Measurements from ENCODE around the gene ARHGEF12.

ARHGEF12 gene

DNA sequence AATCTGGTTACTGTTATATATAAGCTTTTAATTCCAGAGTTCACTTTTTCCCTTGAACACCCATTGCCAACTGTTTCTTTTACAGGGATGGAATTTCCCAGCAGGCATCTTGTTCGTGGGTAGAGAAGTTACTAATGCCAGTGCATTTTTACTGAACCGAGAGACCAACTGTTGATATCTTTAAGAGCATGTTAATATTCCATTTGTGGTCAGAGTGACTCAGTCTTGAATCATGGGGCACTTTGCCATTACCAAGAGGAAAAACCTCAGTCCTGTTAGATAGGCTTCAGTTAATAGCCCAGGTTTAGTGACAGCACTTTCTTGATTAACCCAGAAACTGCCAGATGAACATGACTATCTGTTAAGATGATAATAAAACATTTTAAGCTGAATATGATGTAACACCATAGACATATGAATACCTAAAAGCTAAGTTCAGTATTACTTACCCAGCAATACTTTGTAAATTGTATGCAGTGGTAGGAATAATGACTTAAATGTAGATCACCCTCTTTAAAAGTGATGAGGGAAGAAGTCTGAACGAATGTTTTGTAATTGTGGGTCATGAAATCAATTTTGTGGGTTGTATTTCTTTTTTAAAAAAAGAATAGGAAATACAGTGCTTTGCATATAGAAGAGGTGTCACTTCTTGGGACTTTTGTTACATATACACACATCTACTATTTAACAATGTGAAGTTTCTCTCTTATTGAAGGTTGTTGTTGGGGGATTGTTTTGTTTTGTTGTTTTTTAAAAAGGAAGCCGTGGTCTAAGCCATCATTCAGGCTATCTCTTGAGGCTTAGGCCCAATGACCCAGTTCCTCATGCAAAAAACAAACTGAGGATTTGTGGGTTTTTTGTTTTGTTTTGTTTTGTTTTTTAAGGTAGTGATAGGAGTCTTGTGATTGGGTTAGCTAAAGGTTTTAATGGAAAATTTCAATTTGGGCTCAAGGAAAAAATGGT, 96.1 kb downstream of the ARHGEF12 start:
- DNase-seq = peak; percentile 61

DNA sequence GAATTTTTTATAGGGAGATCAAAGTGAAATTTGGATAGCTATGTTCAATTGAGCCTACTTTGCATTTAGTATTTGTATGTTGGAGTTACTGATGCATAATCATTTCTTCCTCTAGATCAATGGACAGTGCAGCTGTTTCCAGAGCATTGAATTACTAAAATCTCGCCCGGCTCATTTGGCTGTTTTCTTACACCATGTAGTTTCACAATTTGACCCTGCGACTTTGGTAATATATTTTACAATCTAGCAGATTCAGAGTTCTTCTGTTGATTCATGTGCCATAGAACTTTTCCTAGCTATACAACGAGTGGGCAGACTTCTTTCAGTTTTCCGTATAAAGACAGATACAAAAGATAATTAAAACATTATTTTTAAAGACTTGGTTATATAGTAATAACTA, 105.4 kb downstream of the ARHGEF12 start:
- DNase-seq = no peak

DNA sequence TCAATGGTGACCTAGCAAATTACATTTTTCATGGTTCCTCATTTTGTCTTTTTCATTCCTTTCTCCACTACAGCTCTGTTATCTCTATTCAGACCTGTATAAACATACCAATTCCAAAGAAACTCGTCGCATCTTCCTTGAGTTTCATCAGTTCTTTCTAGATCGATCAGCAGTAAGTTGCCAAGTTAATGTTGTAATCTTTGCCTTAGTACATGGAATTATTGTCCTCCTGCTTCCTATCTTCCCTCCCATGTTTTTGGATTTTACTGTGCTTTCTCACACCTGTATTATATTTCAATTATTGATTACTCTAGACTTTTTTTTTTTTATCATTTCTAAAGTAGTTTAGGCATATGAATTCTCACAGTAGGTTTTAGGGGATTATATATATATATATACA, 105.8 kb downstream of the ARHGEF12 start:
- no peak for DNase-seq

DNA sequence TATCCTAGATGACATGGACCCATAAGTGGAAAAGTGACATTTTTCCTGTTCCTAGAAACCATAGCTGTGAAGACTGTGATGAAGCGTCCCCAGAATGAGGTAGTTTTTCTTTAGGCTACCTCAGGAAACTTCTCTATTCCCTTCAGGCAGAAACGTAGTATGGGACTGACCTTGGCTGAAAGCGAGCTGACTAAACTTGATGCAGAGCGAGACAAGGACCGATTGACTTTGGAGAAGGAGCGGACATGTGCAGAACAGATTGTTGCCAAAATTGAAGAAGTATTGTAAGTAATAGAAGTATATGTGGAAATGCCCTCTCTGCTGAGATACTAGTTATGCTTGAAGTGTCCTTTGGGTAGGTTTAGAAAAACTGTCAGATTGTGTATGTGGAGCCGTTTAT, 110.6 kb downstream of the ARHGEF12 start:
- no peak for DNase-seq

DNA sequence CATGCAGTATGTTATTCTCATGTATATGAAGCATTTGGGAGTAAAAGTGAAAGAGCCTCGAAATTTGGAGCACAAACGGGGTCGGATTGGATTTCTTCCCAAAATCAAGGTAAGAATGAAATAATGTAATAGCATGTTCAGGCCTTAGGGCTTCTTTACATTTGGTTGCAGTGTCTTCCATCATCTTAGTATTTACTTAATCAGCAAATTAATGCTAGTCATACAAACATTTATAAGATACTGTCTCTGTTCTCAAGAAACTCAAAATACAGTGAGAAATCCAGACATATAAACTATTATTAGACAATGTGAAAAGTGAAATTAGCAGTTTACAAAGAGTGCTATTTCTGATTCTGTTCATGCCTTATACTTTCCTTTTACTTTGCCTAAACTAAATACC, 112.0 kb downstream of the ARHGEF12 start:
- no peak for DNase-seq

DNA sequence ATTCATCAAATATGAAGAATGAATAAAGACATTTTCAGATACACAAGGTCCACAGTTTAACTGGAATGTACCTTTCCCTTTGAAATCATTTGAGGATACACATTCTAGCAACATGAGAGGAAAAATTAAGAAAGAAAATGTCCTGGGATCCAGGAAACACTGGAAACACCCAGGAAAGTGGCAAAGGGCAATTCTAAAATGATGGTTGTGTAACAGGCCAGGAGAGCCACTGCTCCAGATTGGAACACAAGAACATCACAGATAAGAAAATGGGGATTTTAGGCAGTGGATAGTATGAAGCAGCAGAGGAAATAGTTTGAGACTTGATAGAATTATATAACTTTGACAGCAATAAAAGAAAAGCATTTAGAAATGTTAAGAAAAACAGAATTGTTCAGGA, 119.3 kb downstream of the ARHGEF12 start:
- DNase-seq = no peak

DNA sequence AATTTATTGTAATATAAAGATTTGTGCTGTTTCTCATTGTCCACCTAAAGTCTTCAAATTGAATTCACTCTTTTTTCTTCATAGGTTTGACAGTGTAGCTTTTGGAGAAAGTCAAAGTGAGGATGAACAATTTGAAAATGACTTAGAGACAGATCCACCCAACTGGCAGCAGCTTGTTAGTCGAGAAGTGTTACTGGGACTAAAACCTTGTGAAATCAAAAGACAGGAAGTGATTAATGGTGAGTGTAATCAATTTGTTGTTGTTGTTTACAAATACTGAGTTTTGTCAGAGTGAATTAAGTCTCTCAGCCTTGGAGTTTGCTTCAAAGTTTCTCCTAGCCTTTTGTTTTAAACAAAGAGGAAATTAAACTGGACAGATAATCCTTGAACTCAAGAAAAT, 121.8 kb downstream of the ARHGEF12 start:
- no peak for DNase-seq

DNA sequence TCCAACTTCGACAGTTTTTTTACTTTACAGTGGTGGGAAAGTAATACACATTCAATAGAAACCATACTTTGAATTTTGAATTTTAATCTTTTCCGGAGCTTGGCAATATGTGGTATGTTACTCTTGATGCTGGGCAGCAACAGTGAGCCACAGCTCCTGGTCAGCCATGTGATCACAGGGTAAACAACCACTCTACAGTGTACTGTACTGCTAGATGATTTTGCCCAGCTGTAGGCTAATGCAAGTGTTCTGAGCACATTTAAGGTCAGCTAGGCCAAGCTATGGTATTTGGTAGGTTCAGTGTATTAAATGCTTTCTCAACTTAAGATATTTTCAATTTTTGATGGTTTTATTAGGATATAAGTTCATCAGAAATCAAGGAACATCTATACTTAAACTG, 126.6 kb downstream of the ARHGEF12 start:
- DNase-seq = no peak

DNA sequence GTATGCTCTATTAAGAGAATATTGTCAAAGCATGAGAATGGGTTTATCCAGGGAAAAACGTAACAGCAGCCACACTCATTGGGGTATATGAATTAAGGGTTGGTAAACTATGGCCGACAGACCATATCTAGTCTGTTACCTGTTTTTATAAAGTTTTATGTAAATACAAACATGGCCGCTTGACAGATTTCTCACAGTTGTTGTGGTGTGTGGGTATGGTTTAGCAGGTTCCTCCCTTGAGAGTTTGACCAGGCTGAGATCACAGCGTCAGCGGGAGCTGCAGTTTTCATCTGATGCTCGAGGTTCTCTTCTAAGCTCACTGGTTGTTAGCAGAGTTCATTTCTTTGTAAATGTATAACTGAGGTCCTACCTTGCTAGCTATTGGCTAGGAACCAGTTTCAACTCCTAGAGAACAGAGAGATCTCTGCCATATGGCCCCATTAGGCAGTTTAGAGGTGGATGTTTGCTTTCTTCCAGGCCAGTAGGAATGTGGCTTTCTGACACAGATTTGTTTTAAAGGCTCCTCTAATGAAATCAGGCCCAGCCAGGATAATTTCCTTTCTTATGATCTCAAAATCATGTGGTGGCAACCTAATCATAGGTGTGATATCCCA, 129.8 kb downstream of the ARHGEF12 start:
- no peak for DNase-seq

DNA sequence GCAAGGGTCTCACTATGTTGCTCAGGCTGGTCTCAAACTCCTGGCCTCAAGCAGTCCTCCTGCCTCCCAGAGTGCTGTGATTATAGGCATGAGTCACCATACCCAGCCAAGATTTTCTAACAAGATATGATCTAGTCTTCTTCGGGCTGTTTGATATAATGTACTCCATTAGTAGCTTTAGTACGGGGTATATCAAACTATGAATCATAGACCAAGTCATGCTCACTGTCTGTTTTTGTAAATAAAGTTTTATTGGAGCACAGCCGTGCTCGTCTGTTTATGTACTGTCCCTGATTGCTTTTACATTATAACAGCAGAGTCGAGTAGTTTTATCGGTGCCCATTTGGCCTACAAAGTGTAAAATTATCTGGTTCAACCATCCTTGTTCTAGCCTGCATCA, 131.4 kb downstream of the ARHGEF12 start:
- DNase-seq = no peak

DNA sequence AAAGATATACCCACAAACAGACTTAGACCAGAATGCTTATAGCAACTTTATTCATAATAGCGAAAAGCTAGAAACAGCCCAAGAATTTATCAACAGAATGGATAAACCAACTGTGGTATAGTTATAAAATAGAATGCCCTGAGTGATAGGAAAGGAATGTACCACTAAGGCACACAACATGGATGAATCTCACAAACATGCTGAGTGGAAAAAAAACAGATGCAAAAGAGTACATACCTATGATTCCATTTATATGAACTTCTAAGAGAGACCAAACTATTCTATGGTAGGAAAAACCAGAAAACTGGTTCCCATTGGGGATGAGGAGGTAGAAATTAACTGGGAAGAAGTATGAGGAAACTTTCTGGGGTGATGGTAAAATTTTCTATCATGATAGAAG, 134.9 kb downstream of the ARHGEF12 start:
- no peak for DNase-seq

DNA sequence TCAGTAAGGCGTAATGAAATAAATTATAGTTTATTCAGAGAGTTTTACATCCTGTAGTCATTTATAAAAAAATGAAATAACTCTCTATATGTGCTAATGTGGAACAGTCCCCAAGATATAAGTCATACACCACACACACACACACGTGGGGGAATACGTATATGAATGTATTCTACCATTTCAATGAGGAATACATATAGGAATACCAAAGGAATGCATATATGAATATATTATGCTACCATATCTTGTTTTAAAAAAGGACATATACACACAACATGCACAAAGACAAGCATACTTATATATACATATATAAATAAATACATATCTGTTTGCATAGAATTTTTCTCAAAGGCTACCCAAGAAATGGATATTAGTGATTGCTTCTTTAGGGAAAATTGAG, 135.8 kb downstream of the ARHGEF12 start:
- no peak for DNase-seq

DNA sequence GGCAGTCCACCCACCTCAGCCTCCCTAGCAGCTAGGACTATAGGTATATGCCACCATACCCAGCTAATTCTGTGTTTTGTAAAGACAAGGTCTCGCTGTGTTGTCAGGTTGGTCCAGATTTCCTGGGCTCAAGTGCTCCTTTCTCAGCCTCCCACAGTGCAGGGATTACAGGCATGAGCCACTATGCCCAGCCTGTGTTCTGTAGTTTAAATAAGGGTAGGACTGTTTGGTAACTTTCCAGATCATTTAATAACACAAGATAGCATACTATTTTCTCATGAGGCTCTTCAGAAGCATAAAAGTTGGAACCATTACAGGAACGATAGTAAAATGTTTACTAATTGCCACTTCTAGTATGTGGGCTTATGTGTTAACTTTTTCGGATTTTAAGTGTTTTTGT, 137.3 kb downstream of the ARHGEF12 start:
- no peak for DNase-seq

DNA sequence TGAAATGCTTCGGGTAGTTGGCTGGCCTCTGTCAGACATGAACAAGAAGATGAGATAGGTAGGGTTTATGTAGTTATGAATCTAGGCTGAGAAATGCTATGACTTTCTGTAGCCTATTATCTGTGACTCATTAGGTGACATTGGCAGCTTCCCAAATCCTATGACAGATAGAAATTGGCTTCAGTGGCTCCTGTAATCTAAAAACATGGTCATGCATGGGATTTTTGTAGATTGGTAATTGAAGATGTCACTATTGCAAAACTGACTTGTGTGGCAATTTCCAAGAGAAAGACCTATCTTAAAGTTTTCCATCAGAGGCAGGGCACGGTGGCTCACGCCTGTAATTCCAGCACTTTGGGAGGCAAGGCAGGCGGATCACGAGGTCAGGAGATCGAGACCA, 145.9 kb downstream of the ARHGEF12 start:
- no peak for DNase-seq

DNA sequence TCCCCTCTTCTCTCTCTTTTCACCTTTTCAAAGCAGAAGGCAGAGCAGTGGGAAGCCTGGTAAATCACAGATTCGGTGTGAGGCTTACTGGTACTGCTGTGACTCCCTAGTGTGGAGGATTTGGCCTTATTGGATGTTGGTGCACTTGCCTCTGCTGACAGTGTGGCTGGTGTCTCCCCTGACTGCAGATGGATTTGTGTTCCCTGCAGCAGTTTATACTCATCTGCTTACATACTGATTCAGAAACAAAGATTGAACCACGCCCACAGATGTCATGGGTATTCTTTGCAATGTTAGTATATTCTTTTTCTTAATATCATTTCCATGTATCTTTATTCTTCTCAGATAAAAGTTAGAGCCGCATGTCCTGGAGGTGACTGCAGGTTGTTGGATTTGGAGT, 148.5 kb downstream of the ARHGEF12 start:
- DNase-seq = no peak

DNA sequence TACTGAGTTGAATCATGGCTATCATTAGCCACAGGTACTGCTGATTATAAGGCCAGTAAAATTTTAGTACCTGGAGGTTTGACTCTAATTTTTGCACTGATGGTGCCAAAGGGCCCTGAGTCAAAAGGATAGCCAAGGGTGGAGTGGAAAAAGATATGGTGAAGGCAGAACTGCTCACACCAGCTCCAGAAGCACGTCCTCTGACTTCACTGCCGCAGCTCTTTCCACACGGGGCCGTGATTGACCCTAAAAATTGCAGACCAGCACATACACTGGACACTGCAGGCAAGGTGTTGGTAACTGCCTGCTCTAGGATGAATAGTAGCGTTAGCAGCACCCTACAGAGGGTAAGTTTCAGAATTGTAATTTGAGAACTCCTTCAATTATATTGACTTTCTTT, 149.9 kb downstream of the ARHGEF12 start:
- no peak for DNase-seq

DNA sequence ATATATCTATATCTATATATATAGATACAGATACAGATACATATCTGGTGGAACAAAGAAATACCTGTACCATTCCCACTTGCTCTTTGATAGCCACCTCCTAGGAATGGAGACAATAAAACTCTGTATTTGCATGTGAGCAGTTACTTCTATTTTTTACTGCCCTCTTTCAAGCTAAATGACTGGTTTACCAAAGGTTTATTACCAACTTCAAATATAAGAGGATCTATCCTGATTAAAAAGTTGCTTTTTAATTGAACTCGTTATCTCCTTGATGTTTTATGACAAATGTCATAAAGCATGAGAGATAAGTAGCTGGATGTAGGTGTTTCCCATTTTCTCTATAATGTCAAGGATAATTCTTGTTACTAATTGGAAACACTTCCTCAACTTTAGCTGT, 153.6 kb downstream of the ARHGEF12 start:
- no peak for DNase-seq

DNA sequence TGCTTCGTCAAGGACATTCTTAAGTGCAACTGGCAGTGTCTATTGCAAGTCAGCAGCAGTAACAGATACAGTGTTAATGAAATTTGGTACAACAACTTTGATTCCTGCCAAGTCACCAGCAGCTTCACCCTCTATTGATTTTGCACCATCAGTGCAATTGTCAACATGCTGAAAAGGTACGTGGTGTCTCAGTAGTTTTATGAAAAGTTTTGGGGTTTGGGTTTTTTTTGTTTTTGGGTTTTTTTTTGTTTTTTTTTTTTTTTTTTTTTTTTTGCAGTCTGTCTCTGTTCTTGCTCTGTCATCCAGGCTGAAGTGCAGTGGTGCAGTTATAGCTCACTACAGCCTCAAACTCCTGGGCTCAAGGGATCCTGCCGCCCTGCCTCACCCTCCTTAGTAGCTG, 156.3 kb downstream of the ARHGEF12 start:
- DNase-seq = no peak

DNA sequence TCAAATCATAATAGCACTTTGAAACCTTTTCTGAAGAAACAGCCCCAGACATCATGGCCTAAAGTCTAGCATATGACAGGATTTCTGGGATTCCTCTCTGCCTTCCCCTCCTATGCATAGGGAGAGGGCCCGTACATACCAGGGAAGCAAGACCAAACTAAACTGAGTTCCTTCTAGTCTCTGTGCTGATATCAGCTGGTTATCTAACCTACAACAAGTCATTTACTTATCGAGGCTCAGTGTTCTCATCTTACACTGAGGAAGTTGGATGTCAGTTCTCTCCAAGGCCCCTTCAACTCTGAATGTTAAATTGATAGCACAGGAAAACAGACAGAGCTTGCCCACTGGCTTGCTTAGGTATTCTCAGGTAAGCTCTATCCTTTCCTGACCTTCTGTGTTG, 158.4 kb downstream of the ARHGEF12 start:
- no peak for DNase-seq

DNA sequence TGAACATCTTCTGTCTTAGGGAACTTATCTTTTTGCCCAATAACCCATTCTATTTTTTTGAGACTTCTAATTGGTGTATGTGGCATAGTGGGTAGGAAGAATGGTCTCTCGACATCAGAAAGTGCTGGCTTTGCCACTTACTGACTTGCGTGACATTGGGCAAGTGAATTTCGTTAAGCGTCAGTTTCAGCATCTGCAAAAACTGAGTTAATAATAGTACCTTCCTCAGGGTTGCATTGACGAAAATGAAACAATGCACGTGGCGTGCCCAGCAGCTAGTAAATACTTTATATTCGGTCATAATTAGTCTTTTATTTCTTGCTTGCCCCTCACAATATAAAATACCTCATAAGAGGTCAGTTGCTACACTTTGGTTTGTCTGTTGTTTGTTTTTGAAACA, 162.9 kb downstream of the ARHGEF12 start:
- no peak for DNase-seq

DNA sequence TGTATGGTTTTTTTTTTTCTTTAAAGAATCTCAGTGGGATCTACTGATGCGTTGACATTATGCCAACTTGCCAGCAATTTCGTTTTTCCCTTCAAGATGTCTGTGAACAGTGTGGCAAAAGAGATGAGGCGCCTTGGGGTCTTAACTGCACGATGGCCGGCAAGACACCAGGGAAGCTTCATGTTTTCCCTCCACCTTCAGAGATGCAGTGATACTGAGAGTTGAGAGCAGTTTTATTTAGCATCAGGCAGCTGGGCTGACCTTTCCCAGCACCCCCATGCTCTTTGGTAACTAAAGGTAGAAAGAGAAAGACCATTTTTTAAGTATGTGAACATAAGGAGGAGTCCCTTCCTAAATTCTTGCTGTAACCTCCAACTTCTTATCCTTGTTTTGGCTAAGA, 163.6 kb downstream of the ARHGEF12 start:
- DNase-seq = no peak

DNA sequence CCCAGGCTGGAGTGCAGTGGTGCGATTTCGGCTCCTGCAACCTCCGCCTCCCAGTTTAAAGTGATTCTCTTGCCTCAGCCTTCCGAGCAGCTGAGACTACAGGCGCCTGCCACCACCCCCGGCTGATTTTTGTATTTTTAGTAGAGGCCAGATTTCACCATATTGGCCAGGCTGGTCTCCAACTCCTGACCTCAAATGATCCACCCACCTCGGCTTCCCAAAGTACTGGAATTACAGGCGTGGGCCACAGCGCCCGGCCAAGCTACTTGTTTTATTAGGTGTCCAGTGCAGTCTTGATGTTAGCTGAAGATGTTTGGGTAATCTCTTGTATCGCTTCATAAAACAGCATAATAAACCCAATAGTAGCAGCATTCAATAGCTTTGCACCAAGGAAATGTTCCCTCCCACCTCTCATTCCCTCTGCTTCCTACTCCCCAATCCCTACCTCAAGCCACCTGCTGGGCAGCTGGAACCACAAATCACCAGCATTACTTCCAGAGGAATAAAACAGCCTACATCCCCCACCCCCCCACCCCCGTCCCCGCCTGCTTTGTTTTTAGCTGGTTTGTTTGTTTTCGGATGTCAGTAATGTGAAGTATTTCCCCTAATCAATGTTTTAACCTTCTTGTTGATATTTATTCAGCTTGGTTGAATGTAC, 164.3 kb downstream of the ARHGEF12 start:
- DNase-seq = no peak

DNA sequence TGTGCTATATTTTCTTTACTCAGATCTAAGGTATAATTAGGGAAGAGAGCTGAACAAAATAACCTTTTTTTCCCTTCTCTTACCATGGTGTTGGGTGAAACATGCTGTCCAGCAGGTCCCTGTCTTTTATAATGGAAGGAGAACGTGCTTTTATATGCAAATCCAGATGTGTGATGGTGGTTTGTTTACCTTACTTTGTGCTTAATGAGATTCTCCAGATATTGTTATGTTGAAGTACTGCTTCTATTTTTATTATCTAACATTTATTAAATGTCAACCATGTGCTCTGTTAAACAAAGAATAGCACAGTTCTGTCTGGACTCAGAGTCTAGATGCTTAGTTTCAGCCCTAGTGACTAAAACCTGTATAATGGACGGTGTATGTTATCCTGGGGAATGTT, 165.2 kb downstream of the ARHGEF12 start:
- no peak for DNase-seq

All from activated CD4-positive, alpha-beta T cell treated with anti-CD3 and anti-CD28 coated beads, Interleukin-10, Interleukin-2, amounts not matched to agents 100 ng/mL and 50 ng/mL, durations not matched to agents 16 hours and 8 hours (primary cell).